HepG2 (cell line): ENCODE measurements around the gene MEIS1. TPM values are rescaled to one million over a fixed set of nuclear protein-coding genes. Genes with fewer than 3 reads are reported as not detected.

Source experiments
- ATAC-seq: fragments of 200-7000 bp; cut with Tn5 transposase; 3 replicates; pipeline ENCODE4 v1.9.1; 2020; ENCODE audit warnings: mild to moderate bottlenecking, moderate library complexity
- BruUV-seq: library from RNA; stranded (reverse); fragments of 400-500 nt; replicated peaks from 2 replicates; lab custom pipeline; 2021; lab: Mats Ljungman, UMichigan
- CTCF ChIA-PET: fragments of 300-600 bp; formaldehyde crosslinking; extraction: SDS; loops from one replicate; lab custom pipeline; 2021; ENCODE audit warnings: low total read pairs, inconsistent platforms, low intra/inter-chr PET ratio; lab: Yijun Ruan, JAX
- POLR2A ChIA-PET: fragments of 350-600 bp; sonication (Branson Sonifier 250); formaldehyde crosslinking; loops from one replicate; lab custom pipeline; 2020; ENCODE audit warnings: antibody characterized with exemption, inconsistent platforms; lab: Yijun Ruan, JAX
- DNase-seq: peaks from one replicate; pipeline ENCODE4 v3.0.0-alpha.2; 2015; ENCODE audit warnings: low spot score
- FAIRE-seq: peaks from 3 replicates; lab custom pipeline; 2011; peaks lifted over from hg19 to GRCh38; lab: Jason Lieb, UNC
- H2AFZ ChIP-seq: one replicate; pipeline ENCODE4 v1.6.1; 2011; ENCODE audit warnings: low read length, inconsistent platforms
- H3K27ac ChIP-seq: fragments of 300-600 bp; 3 replicates; pipeline ENCODE4 v1.8.0; 2011; ENCODE audit warnings: mixed run types, mild to moderate bottlenecking, mixed read lengths, low read length, inconsistent platforms; ENCODE audit not compliant: insufficient read depth; ENCODE audit errors: extremely low read length
- H3K27me3 ChIP-seq, 2 experiments: fragments of 200-600 bp in 1 of 2; 2 replicates in 1 of 2; 3 replicates in 1 of 2; pipeline versions ENCODE4 v1.6.0 to v1.8.0; 2011; ENCODE audit warnings: low read length in 2 of 2, mild to moderate bottlenecking in 2 of 2, moderate library complexity in 2 of 2, inconsistent platforms in 1 of 2; ENCODE audit not compliant: insufficient read depth in 2 of 2, control insufficient read depth in 1 of 2
- H3K36me3 ChIP-seq, 2 experiments: fragments of 200-600 bp in 1 of 2; replicated peaks in 1 of 2; 2 replicates in 1 of 2; 3 replicates in 1 of 2; pipeline versions ENCODE4 v1.5.1 to v1.8.0; 2011; ENCODE audit warnings: low read length in 2 of 2, inconsistent platforms in 1 of 2; ENCODE audit not compliant: insufficient read depth in 2 of 2, control insufficient read depth in 1 of 2
- H3K4me1 ChIP-seq: 2 replicates; pipeline ENCODE4 v1.5.1; 2012; ENCODE audit warnings: low read length, inconsistent platforms; ENCODE audit not compliant: insufficient read depth
- H3K4me2 ChIP-seq: 2 replicates; pipeline ENCODE4 v1.6.0; 2011; ENCODE audit warnings: low read depth, low read length, inconsistent platforms
- H3K4me3 ChIP-seq, 3 experiments: fragments of 200-600 bp in 1 of 3; sonication (generic), shearing (Covaris generic) in 1 of 3; replicated peaks in 1 of 3; 2 replicates each; pipeline ENCODE4 v1.5.1; 2011 to 2016; ENCODE audit warnings: low read length in 3 of 3, inconsistent platforms in 2 of 3, low read depth in 2 of 3, mild to moderate bottlenecking in 2 of 3, control low read depth in 1 of 3, mixed read lengths in 1 of 3; ENCODE audit not compliant: insufficient read depth in 1 of 3
- H3K79me2 ChIP-seq: one replicate; pipeline ENCODE4 v1.6.1; 2011; ENCODE audit warnings: low read length, inconsistent platforms; ENCODE audit not compliant: insufficient read depth
- H3K9ac ChIP-seq: 2 replicates; pipeline ENCODE4 v1.6.0; 2011; ENCODE audit warnings: mild to moderate bottlenecking, low read depth, low read length, inconsistent platforms; ENCODE audit not compliant: insufficient read depth
- H3K9me3 ChIP-seq: 2 replicates; pipeline ENCODE4 v1.5.1; 2012; ENCODE audit warnings: mild to moderate bottlenecking, low read length
- H4K20me1 ChIP-seq: 2 replicates; pipeline ENCODE4 v1.6.0; 2011; ENCODE audit warnings: inconsistent platforms, mild to moderate bottlenecking, low read length, moderate library complexity; ENCODE audit not compliant: insufficient read depth
- ADNP ChIP-seq: sonication (generic); formaldehyde crosslinking; IDR thresholded peaks from 2 replicates; pipeline ENCODE4 v1.4.0; 2020; ENCODE audit warnings: missing genetic modification reagents
- FUBP1 ChIP-seq: sonication (generic); formaldehyde crosslinking; IDR thresholded peaks from 2 replicates; pipeline ENCODE4 v1.5.1; 2020; ENCODE audit warnings: missing genetic modification reagents, mild to moderate bottlenecking, borderline replicate concordance
- HMGXB4 ChIP-seq, 2 experiments: sonication (generic) in 1 of 2; formaldehyde crosslinking in 1 of 2; IDR thresholded peaks; 2 replicates each; pipeline versions ENCODE4 v1.4.0 to v1.6.1; 2018 to 2020; ENCODE audit warnings: missing genetic modification reagents in 2 of 2, borderline replicate concordance in 1 of 2, low read depth in 1 of 2, mild to moderate bottlenecking in 1 of 2, missing biosample characterization in 1 of 2
- MED8 ChIP-seq: sonication (generic); formaldehyde crosslinking; IDR thresholded peaks from 2 replicates; pipeline ENCODE4 v1.8.1; 2023; ENCODE audit warnings: mild to moderate bottlenecking, missing genetic modification reagents; ENCODE audit not compliant: insufficient replicate concordance
- NBN ChIP-seq: fragments of 450-650 bp; conservative IDR thresholded peaks from 2 replicates; pipeline ENCODE4 v1.6.1; 2017
- NFE2L2 ChIP-seq: fragments of 150-350 bp; IDR thresholded peaks from 2 replicates; pipeline ENCODE4 v1.6.1; 2014; ENCODE audit warnings: low read length
- SIX4 ChIP-seq: sonication (generic); formaldehyde crosslinking; IDR thresholded peaks from 2 replicates; pipeline ENCODE4 v1.4.0; 2020; ENCODE audit warnings: missing genetic modification reagents
- ZNF205 ChIP-seq: IDR thresholded peaks from 2 replicates; pipeline ENCODE4 v1.6.1; 2018; ENCODE audit warnings: missing biosample characterization, missing genetic modification reagents
- ZNF34 ChIP-seq: sonication (generic); formaldehyde crosslinking; IDR thresholded peaks from 2 replicates; pipeline ENCODE4 v1.4.0; 2020; ENCODE audit warnings: mild to moderate bottlenecking, missing genetic modification reagents, borderline replicate concordance
- ZNF562 ChIP-seq: sonication (generic); formaldehyde crosslinking; IDR thresholded peaks from 2 replicates; pipeline ENCODE4 v1.8.0; 2022; ENCODE audit warnings: missing genetic modification reagents, borderline replicate concordance
- WGBS: methylation state at CpG from one replicate; pipeline ENCODE4 v1.1.6; 2017; ENCODE audit warnings: low lambda C conversion rate; 5-methylcytosine and 5-hydroxymethylcytosine counted together
- in situ Hi-C: cut with HindIII; loops from 2 replicates; pipeline ENCODE4 v1.10.0; 2017; ENCODE audit warnings: low pct_unique_long_range_greater_than_20kb; ENCODE audit not compliant: extremely low pct_ligation_motif_present
- intact Hi-C: fragments of 100-400 bp; cut with micrococcal nuclease; formaldehyde crosslinking; loops from one replicate; pipeline ENCODE4 v1.10.0; 2022; ENCODE audit not compliant: unreplicated experiment
- polyA plus RNA-seq, 8 experiments: library from polyadenylated mRNA; depleted of rRNA in 3 of 8; stranded (reverse) in 7 of 8; unstranded in 1 of 8; fragments of >200 nt; fragmentation: Illumina TruSeq in 4 of 8; extraction: Trizol in 4 of 8; gene quantifications; 2 replicates each; pipeline versions ENCODE4 v1.2.1 to v1.2.3, GENCODE V29; 2011 to 2016; ENCODE audit warnings: low read depth in 4 of 8, missing spikeins in 1 of 8, mixed read lengths in 1 of 8; ENCODE audit not compliant: insufficient read depth in 1 of 8
- total RNA-seq, 5 experiments: library from RNA; depleted of rRNA; stranded (reverse); fragments of >200 nt; fragmentation: Illumina TruSeq; extraction: Trizol; gene quantifications; 2 replicates each; pipeline ENCODE4 v1.2.3, GENCODE V29; 2016; ENCODE audit warnings: low read depth in 1 of 5
- TF ChIP-seq, protein P1 (sequence below), 2 experiments: IDR thresholded peaks; 2 replicates each; pipeline ENCODE4 v1.6.1; 2011 to 2012; ENCODE audit warnings: low read length in 2 of 2, borderline replicate concordance in 1 of 2, low read depth in 1 of 2, mild to moderate bottlenecking in 1 of 2, moderate library complexity in 1 of 2
- TF ChIP-seq, protein P2 (sequence below): sonication (generic); formaldehyde crosslinking; IDR thresholded peaks from 2 replicates; pipeline ENCODE4 v1.5.0; 2020; ENCODE audit warnings: missing genetic modification reagents, mild to moderate bottlenecking, borderline replicate concordance

Gene MEIS1
- total and polyA plus RNA-seq, 2 of the 13 experiments (the other 11 are each of a cell fraction or from before 2014, with no cell fraction given): 3.8 to 6.0 TPM

- CTCF ChIA-PET: no interaction called here
- in situ Hi-C loops: no loop called here
- H2AFZ ChIP-seq: no peak overlapping the region
- H3K36me3 ChIP-seq: no peaks in the 10 kb centered on the region
- 67% methylated on average over 2 of the region's 2 CpGs for WGBS
- H4K20me1 ChIP-seq: no peaks in the 10 kb centered on the region
- intact Hi-C loops: no loop called here
- H3K27me3 ChIP-seq: no peaks in the 10 kb centered on the region
- H3K4me1 ChIP-seq: peaks cover 46% of the 10 kb centered on the region
- BruUV-seq: no TSS peak
- ATAC-seq (no peak), DNase-seq (no peak), FAIRE-seq (no peak)
- POLR2A ChIA-PET: no interaction called here
- no peak overlapping the region for H3K4me3 ChIP-seq
- no peak overlapping the region for H3K9ac ChIP-seq
- no peaks in the 10 kb centered on the region for H3K9me3 ChIP-seq
- TF ChIP-seq ZNF205: no peak
- no peak for TF ChIP-seq SIX4 (CRISPR knock-in tag)
- no peak for TF ChIP-seq HMGXB4 (CRISPR knock-in tag; IDR thresholded peaks at IDR 0.05; ENCODE audit: borderline replicate concordance in 1 of 2, low read depth in 1 of 2)
- TF ChIP-seq, protein P1, sequence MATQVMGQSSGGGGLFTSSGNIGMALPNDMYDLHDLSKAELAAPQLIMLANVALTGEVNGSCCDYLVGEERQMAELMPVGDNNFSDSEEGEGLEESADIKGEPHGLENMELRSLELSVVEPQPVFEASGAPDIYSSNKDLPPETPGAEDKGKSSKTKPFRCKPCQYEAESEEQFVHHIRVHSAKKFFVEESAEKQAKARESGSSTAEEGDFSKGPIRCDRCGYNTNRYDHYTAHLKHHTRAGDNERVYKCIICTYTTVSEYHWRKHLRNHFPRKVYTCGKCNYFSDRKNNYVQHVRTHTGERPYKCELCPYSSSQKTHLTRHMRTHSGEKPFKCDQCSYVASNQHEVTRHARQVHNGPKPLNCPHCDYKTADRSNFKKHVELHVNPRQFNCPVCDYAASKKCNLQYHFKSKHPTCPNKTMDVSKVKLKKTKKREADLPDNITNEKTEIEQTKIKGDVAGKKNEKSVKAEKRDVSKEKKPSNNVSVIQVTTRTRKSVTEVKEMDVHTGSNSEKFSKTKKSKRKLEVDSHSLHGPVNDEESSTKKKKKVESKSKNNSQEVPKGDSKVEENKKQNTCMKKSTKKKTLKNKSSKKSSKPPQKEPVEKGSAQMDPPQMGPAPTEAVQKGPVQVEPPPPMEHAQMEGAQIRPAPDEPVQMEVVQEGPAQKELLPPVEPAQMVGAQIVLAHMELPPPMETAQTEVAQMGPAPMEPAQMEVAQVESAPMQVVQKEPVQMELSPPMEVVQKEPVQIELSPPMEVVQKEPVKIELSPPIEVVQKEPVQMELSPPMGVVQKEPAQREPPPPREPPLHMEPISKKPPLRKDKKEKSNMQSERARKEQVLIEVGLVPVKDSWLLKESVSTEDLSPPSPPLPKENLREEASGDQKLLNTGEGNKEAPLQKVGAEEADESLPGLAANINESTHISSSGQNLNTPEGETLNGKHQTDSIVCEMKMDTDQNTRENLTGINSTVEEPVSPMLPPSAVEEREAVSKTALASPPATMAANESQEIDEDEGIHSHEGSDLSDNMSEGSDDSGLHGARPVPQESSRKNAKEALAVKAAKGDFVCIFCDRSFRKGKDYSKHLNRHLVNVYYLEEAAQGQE (IDR thresholded peaks at IDR 0.05; ENCODE audit: borderline replicate concordance in 1 of 2, low read depth in 1 of 2, low read length in 2 of 2): no peak
- no peak for TF ChIP-seq FUBP1 (CRISPR knock-in tag)
- TF ChIP-seq, protein P2, sequence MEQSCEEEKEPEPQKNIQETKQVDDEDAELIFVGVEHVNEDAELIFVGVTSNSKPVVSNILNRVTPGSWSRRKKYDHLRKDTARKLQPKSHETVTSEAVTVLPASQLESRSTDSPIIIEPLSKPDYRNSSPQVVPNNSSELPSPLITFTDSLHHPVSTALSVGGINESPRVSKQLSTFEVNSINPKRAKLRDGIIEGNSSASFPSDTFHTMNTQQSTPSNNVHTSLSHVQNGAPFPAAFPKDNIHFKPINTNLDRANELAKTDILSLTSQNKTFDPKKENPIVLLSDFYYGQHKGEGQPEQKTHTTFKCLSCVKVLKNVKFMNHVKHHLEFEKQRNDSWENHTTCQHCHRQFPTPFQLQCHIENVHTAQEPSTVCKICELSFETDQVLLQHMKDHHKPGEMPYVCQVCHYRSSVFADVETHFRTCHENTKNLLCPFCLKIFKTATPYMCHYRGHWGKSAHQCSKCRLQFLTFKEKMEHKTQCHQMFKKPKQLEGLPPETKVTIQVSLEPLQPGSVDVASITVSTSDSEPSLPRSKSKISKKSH (CRISPR knock-in tag): no peak
- no peak for TF ChIP-seq MED8 (CRISPR knock-in tag)
- TF ChIP-seq NFE2L2: no peak
- TF ChIP-seq ADNP: no peak
- TF ChIP-seq ZNF562 (CRISPR knock-in tag): no peak
- TF ChIP-seq NBN: no peak
- no peak for TF ChIP-seq ZNF34 (CRISPR knock-in tag)
- no peak overlapping the region for H3K4me2 ChIP-seq
- no peaks in the 10 kb centered on the region for H3K79me2 ChIP-seq
- no peak overlapping the region for H3K27ac ChIP-seq
These were observed 91.3 kb downstream of the MEIS1 start for GRCh38 chr2:66526180-66526579.
